Measurements from ENCODE around the gene AK2. TPM values are rescaled to one million over a fixed set of nuclear protein-coding genes. Genes with fewer than 3 reads are reported as not detected.

The AK2 gene
- polyA plus RNA-seq, 3 donors: 68.8 to 180 (median 162) TPM

DNA sequence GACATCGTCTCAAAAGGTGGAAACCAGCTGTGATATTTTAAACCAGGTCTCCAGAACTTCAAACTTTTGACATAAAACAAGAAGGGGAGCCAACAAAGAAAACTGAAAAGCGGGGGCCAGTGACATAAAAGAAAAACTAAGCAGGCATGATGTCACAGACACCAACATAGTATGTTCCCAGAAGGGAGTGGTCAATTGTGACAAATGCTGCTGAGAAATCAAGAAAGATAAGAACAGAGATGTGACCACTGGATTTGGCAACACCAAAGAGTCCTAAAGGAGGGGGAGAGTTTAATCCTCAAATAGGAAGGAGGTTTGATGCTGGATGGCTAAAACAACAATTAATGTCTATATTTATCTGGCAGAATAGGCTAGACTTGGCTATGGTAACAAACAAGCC, 69.8 kb downstream of the AK2 start:
- Mint-ChIP-seq H3K4me1 (peaks cover 38% of the 10 kb centered on the region), H3K27me3 (ENCODE audit: low read depth in 3 of 3) (peaks cover 9 to 13% (median 11%) of the 10 kb centered on the region in 3 donors), H3K36me3 (peaks cover 3 to 11% of the 10 kb centered on the region in 2 donors), H3K4me3 (no peak overlapping the region), H3K9me3 (peaks cover 0 to 4% (median 2%) of the 10 kb centered on the region in 7 donors), H3K27ac (no peak overlapping the region)
- peaks cover 12% of the 10 kb centered on the region in 2 donors for H3K27me3 ChIP-seq (ENCODE audit: control insufficient read depth in 2 of 2, insufficient read depth in 2 of 2, low read length in 2 of 2)
- no peak overlapping the region for H3K27ac ChIP-seq (ENCODE audit: low read depth in 1 of 2, low read length in 2 of 2)
- peaks cover 27 to 38% of the 10 kb centered on the region in 2 donors for H3K4me1 ChIP-seq (ENCODE audit: control insufficient read depth in 1 of 2, insufficient read depth in 2 of 2, low read length in 2 of 2)
- H3K79me2 ChIP-seq (ENCODE audit: insufficient read depth, low read length): peaks cover 23% of the 10 kb centered on the region
- no peak overlapping the region for H2AFZ ChIP-seq (ENCODE audit: insufficient read depth, low read depth, low read length, poor library complexity, severe bottlenecking)
- no peak for DNase-seq
- H4K20me1 ChIP-seq (ENCODE audit: insufficient read depth, low read length): peaks cover 22% of the 10 kb centered on the region
- no peak overlapping the region for H3K9ac ChIP-seq (ENCODE audit: insufficient read depth, low read length, poor library complexity, severe bottlenecking)
- H3K36me3 ChIP-seq (replicated peaks in 1 of 2; ENCODE audit: control insufficient read depth in 1 of 2, insufficient read depth in 2 of 2, low read length in 2 of 2): no peaks in the 10 kb centered on the region
- no peak overlapping the region for H3K4me2 ChIP-seq (replicated peaks; ENCODE audit: extremely low read depth, low read length, poor library complexity, severe bottlenecking)
- no peak for TF ChIP-seq CTCF (IDR thresholded peaks at IDR 0.05)
- WGBS (ENCODE audit: insufficient coverage): no CpG with 5 or more reads among the region's 2 CpGs
- intact Hi-C loops (cut with micrococcal nuclease): loop anchor here in 1 of 2 donors (2.0 to 5.0 kb wide), 2 partner anchors 14 to 40 kb away; no protein-coding TSS in a partner anchor
- no peaks in the 10 kb centered on the region for H3K9me3 ChIP-seq (replicated peaks in 1 of 2; ENCODE audit: control insufficient read depth in 1 of 2, insufficient read depth in 1 of 2, low read length in 2 of 2)
- H3K4me3 ChIP-seq (replicated peaks in 1 of 3; ENCODE audit: low read depth in 2 of 3, low read length in 3 of 3): no peak overlapping the region

DNA sequence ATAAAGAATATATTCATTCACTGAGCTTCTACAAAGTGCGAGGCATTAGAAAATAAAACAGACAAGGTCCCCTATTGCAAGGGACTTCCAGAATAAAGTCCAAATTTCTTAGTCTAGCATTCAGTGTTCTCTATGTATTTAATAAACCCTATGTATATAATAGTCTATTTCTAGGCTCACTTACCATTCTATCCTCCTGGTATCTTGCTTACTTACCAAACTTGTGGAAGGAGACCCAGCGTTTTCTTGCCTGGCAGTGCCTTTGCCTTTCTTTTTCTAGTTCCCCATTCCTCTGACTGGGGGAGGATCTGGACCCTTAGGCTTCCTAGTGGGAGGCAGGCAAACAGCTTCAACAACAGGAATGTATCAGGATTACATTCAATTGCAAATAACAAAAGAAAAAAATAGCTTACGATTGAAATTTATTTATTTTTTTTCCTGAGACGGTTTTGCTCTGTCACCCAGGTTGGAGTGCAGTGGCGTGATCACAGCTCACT, 71.4 kb downstream of the AK2 start:
- H3K27me3 Mint-ChIP-seq (ENCODE audit: low read depth in 3 of 3): peaks cover 0 to 6% (median 0%) of the 10 kb centered on the region in 3 donors
- H3K9ac ChIP-seq (ENCODE audit: insufficient read depth, low read length, poor library complexity, severe bottlenecking): no peak overlapping the region

More for the DNA sequence above, 71.4 kb downstream of the AK2 start:
- Histone ChIP-seq H2AFZ (ENCODE audit: insufficient read depth, low read depth, low read length, poor library complexity, severe bottlenecking) (peak overlapping the region; percentile 66), H3K9me3 (replicated peaks in 1 of 2; ENCODE audit: control insufficient read depth in 1 of 2, insufficient read depth in 1 of 2, low read length in 2 of 2) (no peaks in the 10 kb centered on the region), H3K36me3 (replicated peaks in 1 of 2; ENCODE audit: control insufficient read depth in 1 of 2, insufficient read depth in 2 of 2, low read length in 2 of 2) (no peaks in the 10 kb centered on the region), H3K27me3 (ENCODE audit: control insufficient read depth in 2 of 2, insufficient read depth in 2 of 2, low read length in 2 of 2) (no peaks in the 10 kb centered on the region), H3K4me1 (ENCODE audit: control insufficient read depth in 1 of 2, insufficient read depth in 2 of 2, low read length in 2 of 2) (peaks cover 36 to 53% of the 10 kb centered on the region in 2 donors), H3K4me3 (replicated peaks in 1 of 3; ENCODE audit: low read depth in 2 of 3, low read length in 3 of 3) (peak overlapping the region; percentile 9 to 86 (median 17)), H3K4me2 (replicated peaks; ENCODE audit: extremely low read depth, low read length, poor library complexity, severe bottlenecking) (peak overlapping the region; percentile 85), H3K27ac (ENCODE audit: low read depth in 1 of 2, low read length in 2 of 2) (peak overlapping the region; percentile 46 to 71), H3K79me2 (ENCODE audit: insufficient read depth, low read length) (peaks cover 39% of the 10 kb centered on the region), H4K20me1 (ENCODE audit: insufficient read depth, low read length) (peaks cover 38% of the 10 kb centered on the region)
- TF ChIP-seq CTCF (IDR thresholded peaks at IDR 0.05): no peak
- H3K4me3 Mint-ChIP-seq: peak overlapping the region; percentile 76 to 84
- intact Hi-C loops (cut with micrococcal nuclease): loop anchor here in 1 of 2 donors (5.0 kb wide), 1 partner anchor 42 kb away; no protein-coding TSS in a partner anchor
- peak overlapping the region; percentile 84 to 98 (median 91) for H3K27ac Mint-ChIP-seq
- peaks cover 46% of the 10 kb centered on the region for H3K4me1 Mint-ChIP-seq
- peaks cover 3 to 4% of the 10 kb centered on the region in 2 donors for H3K36me3 Mint-ChIP-seq
- peaks cover 0 to 2% (median 0%) of the 10 kb centered on the region in 7 donors for H3K9me3 Mint-ChIP-seq
- WGBS (ENCODE audit: insufficient coverage): 71% methylated on average over 4 of the region's 5 CpGs
- DNase-seq: no peak

All from CD14-positive monocyte (primary cell).